ENCODE results near the gene MAP1S.
A peak's percentile ranks its signal among the peaks of the same experiment; 100 is the strongest.

Gene MAP1S

DNA sequence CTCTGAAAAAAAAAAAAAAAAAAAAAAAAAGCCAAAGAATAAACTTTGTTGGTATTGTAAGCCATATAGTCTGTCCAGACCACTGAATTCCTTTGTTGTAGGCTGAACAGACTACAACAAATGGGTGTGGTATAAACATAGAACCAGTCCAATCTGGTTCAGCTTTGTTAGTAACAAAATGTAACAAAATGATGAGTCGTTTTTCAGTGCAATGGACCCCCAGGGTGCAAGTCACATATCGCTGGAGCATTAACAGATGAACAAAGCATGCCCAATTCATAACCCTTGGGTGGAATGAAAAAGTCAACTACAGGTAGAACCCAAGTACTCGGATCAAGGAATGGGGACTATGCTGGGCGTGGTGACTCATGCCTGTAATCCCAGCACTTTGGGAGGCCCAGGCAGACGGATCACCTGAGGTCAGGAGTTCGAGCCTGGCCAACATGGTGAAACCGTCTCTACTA lies 18.4 kb downstream of the MAP1S start:
- no peak for DNase-seq

GRCh38 chr19:17739121-17739875 lies 20.0 kb downstream of the MAP1S start:
- no peak for DNase-seq

- no peak for DNase-seq
Observed at GRCh38 chr19:17741456-17741855, 22.2 kb downstream of the MAP1S start.

- DNase-seq: no peak
Observed at GRCh38 chr19:17743874-17744580, 24.7 kb downstream of the MAP1S start.

GRCh38 chr19:17747205-17748098 lies 28.2 kb downstream of the MAP1S start:
- DNase-seq: peak; percentile 92 to 95

DNA sequence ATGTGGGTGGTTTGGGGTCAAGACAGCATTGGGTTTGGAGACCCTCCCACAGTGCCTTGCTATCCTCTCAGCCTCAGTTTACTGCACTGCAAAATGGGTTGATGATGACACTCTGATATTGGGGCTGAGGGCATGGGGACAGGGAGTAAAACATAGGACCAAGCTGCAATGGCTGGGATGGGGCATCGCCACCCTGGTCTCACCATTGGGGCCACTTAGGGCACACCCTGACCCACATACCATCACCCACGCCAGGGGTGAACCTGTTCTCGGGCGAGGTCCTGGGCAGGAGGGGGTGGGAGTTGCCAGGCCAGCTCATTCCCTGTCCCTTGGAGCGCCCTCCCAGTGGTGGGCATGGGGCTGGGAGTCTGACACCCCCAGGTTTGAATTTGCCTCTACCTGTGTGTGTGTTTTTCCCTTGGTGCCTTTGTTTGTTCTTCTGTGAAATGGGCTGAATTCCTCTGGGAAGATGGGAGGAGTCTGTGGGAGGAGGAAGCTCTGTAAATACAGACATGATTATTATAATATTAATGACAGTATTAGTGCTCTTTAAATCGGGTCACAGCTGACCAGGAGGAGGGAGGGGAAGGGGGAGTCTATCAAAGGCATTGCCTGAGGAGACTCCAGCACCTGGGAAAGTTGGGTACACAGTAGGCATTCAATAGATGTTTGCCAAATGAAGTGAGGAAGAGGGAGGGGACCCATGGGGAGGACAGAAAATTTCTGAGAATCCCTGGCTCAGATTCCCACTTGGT lies 29.8 kb downstream of the MAP1S start:
- DNase-seq: no peak

DNA sequence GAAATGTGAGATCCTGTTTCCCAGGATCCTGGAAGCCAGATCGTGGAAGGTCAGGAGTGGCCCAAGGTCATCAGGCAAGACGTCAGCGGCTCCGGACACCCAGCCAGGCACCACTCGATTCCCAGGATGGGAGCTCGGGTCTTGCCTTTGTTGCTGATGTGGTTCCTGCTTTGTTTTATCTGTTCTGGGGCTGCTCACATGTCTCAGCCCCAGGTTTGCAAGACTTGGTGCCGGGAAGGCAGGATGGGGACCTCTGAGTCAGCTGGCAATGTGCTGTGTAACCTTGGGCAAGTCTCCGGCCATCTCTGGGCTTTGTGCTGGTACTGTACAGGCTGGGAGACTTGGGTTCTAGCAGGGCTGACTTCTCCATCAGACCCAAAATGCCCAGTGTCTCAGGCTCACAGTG lies 30.6 kb downstream of the MAP1S start:
- DNase-seq: peak in 1 of 2 donors; percentile 30

DNA sequence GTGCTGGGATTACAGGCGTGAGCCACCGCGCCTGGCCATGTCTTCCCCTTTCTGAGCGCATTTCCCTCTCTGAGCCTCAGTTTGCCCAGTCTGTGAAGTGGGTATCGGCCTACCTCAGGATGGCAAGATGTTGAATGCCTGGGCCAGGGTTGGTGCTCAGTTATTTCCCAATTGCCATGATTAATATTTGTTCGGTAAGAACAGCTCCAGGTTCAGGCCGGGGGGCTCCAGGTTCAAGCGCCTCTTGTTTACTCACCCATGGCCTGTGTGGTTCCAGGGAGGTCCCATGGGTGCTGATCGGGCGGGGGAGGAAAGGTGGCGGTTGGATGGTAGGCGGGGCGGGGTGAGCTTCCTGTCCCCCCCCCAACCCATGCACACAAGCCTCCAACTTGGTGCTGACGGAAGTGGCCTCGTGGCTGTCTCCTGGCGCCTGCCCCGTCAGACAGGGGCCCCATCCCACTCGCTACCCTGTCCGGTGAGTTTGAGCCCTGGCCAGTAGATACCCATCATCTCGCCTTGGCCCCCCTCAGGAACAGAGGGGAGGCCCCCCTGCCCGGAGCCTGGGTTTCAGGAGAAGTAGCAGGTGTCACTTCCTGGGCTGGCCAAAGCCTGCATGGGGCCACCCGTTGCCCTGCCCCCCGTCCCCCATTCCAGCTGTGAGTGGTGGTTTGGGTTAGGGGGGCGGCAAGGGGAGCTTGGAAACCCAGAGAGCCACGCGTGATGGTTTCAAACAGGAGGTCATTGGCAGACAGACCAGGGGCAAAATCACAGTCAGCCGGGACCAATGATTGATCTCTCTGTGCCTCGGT lies 32.0 kb downstream of the MAP1S start, which contains the start of gene FCHO1:
TSS of gene FCHO1 (plus strand) at position 375 of the 809 bp plus-strand sequence. CDS start 3,688 bp downstream, outside the sequence.
- peak; percentile 87 to 90 for DNase-seq

DNA sequence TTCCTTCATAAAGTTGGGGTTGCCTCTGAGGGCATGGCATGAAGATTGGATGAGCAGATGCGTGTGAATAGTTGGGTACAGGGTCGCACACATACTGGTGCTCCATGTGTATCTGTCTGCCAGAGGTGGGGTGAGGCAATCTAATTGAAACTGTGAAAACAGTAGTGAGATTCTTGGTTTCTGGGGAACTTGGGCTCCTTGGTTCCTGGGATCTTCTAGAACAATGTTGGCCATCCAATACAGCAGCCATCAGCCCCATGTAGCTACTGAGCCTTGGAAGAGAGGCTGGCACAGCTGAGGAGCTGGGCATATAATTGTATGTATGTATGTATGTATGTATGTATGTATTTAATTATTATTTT lies 32.6 kb downstream of the MAP1S start:
- DNase-seq: peak in 1 of 2 donors; percentile 8

DNA sequence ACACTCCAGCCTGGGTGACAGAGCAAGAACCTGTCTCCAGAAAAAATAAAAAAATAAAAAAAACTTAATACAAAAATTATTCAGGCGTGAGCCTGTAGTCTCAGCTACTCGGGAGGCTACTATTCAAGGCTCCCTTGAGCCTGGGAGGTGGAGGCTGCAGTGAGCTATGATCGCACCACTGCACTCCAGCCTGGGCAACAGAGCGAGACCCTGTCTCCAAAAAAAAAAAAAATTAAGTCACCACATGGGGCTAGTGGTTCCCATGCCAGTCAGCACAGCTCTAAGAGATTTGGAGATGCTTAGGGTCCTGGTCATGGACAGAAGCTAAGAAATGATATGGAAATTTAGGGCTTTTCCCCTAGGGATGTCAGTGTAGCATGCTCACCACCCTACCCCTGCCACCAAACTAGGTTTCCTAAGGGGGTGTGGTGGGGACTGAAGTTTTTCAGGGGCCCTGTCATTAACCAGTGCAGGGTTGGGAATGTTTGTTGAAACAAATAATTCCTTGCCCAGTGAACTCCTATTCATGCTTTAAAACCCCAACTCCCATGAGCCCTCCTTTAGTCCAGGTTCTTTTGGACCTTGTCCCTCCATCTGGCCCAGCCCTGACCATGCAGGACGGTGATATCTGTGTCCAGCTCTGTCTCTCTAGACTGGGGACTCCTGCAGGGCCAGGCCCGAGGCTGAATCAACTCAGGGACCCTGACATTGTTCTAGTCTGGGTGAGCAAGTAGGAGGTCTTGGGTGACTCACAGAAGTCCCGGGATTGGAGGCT lies 33.8 kb downstream of the MAP1S start:
- DNase-seq: no peak

GRCh38 chr19:17753976-17754375 lies 34.7 kb downstream of the MAP1S start:
- no peak for DNase-seq

GRCh38 chr19:17754634-17755442 lies 35.6 kb downstream of the MAP1S start:
- DNase-seq: no peak

DNA sequence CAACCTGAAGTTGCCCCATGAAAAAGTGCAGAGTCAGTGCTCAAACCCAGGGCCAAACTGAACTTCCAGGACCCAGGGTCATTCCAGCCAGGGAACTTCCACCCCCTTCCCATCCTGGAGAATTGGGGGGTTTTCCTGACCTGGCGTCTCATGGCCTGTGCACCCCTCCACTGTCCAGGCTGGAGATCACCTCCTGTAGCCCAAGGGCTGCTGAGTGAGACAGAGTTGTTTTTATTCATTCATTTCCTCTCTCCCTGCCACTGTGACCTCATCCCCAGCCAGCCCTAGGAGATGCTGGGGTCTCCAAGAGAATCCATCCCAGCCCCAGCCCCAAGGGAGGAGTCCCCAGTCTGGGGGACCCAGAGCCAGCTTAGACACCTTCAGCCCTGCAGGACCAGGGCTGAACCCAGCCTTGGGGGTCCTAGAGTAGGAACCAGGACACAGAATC lies 36.2 kb downstream of the MAP1S start:
- no peak for DNase-seq

- no peak for DNase-seq
Observed at GRCh38 chr19:17755977-17756670, 36.8 kb downstream of the MAP1S start.

- no peak for DNase-seq
Observed at GRCh38 chr19:17757125-17757524, 37.8 kb downstream of the MAP1S start.

- DNase-seq: no peak
Observed at GRCh38 chr19:17758515-17758914, 39.2 kb downstream of the MAP1S start.

DNA sequence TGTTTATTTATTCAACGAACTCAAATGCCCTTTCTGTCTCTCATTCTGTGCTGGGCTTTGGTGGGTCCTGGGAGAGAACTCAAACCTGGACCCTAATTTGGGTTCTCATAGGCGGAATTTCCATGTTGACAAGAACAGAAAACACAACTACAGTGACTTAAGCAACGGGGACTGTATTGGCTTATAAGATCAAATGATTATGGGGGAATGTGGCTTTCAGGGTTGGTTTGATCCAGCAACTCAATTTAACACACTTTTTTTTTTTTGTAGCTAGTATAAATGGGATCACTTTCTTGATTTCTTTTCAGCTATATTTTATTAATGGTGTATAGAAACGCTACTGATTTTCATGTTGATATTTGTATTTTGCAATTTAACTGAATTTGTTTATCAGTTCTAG lies 41.9 kb downstream of the MAP1S start:
- DNase-seq: no peak

GRCh38 chr19:17762505-17763229 lies 43.4 kb downstream of the MAP1S start:
- no peak for DNase-seq
